AG08395 (cell line): ENCODE data around the gene ANXA11.
A peak's percentile ranks its signal among the peaks of the same experiment; 100 is the strongest.
"Not testable (repeated sequence)": the region's sequence is repeated elsewhere in the genome, so short reads cannot be mapped to it uniquely, and the experiment has no call there.

Source experiments
- DNase-seq: peaks from one replicate; pipeline ENCODE4 v3.0.0; 2012; ENCODE audit warnings: mixed read lengths, low spot score

Gene ANXA11

DNA sequence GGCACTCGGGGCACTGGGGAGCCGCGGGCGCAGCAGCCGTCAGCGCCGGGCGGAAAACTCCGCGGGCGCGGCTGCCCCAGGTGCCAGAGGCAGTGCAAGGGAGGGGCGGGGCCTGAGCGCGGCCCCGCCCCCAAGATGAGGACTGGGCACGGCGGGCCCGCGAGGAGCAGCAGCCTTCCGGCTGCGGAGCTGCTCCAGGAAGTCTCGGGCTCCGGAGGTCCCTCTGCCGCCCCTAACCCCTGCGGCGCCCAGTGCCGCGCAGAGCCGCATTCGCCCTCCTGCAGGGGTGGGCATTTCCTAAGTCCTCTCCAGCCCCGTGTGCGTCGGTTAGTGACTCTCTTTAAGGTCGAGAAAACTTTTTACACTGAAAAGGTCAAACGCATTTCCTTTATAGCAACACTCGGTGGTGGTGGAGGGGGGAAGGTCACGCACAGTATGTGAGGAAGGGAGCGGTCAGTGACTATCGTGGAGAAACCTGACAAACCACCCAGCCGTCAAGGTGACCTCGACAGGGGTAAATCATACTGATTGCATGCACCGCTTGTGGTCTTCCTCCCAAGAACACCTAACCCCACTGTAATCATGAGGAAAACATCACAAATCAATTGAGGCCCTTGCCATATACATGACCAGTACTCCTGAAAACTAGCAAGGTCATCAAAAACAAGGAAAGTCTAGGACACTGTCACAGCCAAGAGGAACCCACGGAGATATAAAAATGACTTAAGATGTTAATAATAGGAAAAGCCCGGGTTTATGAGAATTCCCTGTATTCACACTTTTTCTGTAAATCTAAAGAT is at the start of gene ANXA11:
ANXA11 (minus strand) TSS at position 61 of the 800 bp plus-strand sequence. CDS start 32,676 bp downstream, outside the sequence.
- DNase-seq, result peak; percentile 85

DNA sequence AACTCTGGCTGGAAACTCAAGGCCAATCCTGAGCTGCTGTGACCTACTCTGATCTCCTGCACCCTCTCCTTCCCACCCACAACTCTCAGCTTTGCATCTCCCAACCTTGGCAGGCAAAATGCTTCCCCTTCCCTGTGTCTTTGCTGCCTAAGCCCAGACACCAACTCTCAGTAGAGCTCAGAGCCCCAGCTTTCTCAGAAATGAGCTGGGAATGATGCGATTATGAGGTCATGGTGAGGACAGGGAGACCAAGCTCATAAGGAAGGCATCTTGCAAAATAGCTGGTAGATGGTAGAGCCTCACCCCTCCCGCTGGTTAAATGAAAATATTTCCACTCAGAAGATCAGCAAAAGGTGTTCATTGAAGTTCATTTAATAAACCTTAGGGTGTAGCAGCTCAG is 49.4 kb upstream of the ANXA11 start:
- not testable (repeated sequence) for DNase-seq

DNA sequence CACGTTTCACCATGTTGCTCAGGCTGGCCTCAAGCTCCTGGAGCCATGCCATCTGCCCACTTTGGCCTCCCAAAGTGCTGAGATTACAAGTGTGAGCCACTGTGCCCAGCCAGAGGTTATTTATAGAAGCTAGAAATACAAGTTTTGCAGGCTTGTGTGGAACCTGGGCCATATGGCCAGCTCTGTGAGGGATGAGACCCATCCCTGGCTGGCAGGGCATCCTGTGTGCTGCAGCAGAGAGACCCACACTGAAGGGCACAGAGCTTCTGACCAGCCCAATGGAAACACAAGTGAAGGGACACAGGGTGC is 48.6 kb upstream of the ANXA11 start:
- not testable (repeated sequence) for DNase-seq

DNA sequence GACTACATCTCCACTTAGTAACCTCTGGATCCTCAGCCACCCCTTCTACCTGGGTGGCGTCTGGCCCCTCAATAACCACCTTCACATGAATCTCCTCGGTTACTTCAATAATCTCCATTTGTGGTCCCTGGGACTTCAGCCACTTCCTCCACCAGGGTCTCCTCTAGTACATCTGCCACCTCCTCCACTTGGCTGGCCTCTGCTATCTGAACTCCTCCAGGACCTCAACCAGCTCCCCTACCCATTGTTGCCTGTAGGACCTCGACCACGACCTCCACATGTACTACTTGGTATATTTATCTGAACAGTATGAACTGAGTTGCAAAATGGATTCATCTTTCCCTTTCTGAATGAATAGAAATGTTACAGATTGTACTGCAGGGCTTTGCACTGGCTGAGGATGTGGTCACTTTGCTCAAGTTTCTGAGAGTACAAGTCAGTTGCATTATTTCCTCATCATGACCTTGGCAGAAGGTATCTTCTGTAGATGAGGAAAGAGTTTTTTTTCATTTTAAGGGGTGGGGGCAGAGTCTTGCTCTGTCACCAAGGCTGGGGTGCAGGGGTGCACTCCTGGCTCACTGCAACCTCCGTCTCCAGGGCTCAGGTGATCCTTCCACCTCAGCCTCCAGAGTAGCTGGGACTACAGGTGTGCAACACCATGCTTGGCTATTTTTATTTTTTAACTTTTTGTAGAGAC is 48.1 kb upstream of the ANXA11 start:
- no peak for DNase-seq

DNA sequence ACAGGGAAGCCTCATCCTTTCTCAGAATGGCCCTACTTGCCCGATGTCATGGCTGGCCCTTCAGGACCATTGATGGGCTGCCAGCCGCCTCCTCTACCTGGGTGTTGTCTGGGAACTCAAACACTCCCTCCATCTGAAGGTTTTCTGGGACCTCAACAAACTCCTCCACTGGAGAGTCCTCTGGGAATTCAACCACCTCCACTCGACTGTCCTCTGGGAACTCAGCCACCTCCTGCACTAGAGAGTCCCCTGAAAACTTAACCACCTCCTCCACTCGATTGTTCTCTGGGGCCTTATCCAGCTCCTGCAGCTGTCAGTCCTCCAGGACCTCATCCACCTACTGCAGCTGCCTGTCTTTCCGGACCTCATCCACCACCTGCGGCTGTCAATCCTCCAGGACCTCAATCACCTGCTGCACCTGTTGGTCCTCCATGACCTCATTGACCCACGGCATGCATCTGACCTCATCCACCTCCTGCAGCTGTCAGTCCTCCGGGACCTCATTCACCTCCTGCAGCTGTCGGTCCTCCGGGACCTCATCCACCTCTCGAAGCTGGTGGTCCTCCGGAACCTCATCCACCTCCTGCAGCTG is 47.1 kb upstream of the ANXA11 start:
- no peak for DNase-seq

DNA sequence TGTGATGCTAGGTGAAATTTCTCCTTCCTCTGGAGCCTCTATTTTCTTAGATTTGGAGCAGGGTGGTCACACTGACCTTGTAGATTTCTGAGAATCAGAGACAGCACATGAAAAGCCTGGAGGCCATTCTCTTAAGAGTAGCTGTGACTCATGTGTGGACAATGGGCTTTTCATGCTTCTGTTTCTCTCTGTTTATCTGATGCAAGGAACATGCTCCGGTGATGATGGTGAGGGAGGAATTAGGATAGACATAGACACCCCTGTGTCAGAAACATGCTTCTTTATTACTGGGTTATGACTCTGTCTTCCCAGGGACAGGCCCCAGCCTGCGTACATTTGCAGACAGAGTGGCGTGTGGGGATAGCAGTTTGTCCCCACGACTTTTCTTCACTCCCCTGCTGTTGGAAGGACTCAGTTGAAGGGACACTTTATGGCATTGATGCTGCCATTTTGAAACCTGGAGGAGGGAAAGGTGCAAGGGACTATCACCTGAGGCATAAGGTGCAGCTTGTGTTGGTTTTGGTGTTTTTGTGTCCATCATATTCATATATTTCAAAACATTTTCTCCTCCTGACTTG is 46.5 kb upstream of the ANXA11 start:
- not testable (repeated sequence) for DNase-seq

DNA sequence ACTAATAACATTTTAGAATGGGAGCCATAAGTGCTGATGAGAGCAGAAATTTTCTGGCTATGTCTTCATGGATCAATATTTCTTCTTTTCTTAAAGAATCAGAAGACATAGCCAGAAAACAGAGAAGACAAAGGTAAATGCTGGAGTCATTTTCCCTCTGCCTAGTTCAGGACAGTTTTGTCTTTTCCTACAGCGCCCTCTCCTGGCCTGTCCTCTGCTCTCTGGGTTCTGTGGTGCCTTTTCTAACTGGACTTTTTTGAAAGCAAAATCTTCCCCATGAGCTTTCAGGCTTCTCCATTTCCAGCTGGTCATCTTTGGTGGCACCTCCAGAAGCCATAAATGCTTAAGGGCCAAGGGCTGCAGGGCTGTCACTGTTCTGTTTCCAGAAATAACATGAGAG is 45.1 kb upstream of the ANXA11 start:
- not testable (repeated sequence) for DNase-seq

DNA sequence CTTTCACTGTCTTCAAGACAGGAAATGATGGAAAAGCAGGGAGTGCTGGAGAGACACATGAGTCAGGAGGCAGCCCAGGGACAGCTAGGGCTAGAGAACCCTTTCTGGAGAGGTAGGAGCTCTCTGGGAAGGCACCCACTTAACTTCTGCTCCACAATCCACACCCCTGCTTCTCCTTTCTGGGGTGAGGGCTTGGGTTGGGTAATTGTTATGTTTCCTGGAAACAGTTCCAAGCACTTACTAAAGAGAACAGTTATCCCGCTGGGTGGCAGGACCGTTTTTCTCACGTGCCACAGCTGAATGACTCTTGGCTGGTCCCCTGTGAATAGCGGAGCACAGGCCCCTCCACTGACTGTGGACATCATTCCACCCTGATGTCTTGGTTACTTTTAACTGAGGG is 44.6 kb upstream of the ANXA11 start:
- DNase-seq, result not testable (repeated sequence)

DNA sequence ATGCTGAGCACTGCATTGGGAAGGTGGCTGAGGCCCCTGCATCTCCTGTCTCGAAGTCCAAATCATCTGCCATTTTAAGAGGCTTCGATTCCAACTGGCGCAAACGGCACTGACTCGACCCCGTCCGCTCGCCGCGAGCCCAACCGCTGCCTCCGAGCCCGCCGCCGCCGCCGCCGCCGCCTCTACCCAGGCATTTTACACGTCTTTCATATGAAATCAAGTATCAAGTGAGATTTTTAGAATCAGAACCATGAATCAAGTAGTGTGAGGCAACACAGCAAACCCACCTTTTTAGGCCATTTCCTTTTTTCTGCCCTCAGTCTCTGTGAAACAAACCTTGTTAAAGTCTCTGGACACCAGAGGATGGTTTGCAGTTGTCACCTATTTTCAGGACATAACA is 42.3 kb upstream of the ANXA11 start:
- not testable (repeated sequence) for DNase-seq

DNA sequence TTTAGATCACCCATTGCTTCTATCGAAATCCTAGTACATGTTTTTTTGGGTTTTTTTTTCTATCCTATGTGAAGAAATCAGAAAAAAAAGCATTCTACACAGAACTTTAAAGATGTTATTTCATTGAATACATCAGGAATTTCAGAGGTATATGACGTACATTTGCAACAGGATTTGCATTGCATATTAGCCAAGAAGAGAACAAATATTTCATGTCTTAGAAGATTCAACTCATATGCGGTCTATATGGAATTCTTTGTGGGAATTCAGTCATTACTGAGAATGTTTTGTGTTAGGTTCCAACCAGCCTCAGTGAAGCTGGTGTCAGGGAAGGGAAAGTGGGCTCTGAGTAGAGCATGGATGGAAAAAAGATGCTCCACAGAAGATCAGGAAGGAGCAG is 39.0 kb upstream of the ANXA11 start:
- not testable (repeated sequence) for DNase-seq

DNA sequence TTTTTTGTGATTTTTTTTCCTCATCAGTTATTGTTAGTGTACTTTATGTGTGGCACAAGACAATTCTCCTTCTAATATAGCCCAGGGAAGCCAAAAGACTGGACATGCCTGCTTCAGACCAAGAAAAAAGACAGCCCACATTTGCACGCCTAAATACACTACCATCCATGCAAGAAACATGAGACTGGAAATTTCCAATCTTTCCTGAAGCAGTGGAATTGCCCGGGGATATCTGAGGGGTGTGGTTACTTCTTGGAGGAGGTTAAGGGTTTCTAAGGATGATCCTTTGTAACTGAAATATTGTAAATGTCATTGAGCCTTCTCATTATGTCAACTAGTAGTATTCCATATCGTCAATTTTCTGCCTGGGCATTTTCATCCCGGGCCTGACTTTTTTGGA is 37.0 kb upstream of the ANXA11 start:
- not testable (repeated sequence) for DNase-seq

DNA sequence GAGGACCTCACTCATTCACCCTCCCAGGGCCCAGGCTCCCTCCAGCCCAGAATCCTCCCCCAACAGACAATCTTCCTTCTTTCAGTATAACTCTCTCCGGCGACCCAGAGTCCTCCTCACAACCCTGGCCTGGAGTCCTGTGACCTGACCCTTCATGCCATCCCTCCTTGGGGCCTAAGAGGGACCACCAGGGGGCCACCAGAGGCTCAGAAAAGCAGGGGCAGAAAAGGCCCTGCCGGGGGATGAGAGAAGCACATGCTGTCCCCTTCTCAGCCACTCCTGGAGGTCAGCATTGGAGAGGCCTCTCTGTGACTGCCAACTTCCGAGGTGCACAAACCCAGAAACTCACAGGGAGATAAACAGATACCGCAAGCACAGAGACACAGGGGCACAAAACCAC is 31.1 kb upstream of the ANXA11 start:
- DNase-seq, result not testable (repeated sequence)

DNA sequence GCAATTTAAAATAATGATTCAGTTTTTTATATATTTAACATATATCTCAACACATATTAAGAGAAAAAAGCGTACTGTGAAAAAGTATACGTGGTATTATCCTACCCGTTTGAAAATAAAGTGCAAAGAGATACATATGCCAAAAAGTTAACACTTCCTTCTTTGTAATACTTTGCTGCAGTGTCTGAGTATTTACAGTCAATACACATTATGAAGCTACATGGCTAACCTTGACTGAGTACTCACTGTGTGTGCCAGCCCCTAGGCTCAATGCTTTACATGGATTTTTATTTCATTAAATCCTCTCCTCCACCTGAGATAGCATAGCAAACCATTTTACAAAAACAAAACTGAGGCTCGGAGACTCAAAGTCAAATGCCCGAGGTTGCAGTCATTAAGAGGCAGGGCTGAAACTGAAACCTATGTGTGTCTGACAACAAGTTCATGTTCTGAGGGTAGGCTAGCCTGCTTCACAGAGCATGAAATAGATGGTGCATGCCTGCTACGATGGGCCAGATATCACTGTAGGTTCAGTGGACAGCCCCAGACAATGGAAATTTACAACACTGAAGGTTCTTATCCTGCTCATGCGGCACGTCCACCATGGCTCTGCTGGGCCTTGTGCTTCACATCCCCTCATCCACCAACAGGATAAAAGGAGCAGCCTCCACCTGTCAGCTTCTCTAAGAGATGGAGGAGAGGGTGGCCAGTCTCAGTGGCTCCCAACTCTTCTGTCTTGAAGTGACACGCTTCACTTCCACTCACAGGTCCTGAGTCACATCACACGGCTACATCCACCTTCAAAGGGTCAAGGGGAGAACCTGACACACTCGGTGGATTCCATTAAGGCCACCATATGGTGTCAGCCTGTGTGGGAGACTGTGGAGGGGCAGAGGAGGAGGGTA is 29.2 kb upstream of the ANXA11 start:
- not testable (repeated sequence) for DNase-seq

DNA sequence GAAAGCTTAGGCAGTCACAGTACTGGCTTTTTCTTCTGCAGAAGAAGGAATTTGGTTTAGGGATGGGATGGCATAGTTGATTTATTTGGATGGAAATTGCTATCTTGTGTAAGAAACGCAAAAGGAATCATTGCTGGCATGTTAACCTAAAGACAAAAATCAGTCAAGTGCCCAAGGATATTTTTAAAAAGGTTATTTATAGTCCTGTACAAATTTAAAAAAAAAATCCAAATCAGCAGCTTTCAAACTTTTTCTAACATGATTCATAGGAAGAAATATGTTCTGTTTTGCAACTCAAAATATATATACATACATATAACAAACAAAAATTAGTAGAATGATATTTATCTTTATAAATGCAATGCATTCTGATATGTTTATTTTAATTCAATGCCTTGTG is 28.5 kb upstream of the ANXA11 start:
- DNase-seq, result not testable (repeated sequence)

DNA sequence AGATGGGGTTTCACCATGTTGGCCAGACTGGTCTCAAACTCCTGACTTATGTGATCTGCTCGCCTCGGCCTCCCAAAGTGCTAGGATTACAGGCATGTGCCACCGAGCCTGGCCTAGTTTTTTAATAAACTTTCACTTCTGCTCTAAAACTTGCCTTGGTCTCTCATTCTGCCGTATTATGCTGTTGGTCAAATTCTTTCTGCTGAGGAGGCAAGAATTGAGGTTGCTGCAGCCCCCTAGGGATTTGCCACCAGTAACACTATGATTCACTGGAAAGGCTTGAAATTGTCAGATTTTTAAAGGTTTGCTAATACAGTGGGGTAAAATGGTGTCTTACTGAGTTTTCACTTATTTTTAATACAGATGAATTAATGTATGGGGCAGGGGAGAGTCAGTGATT is 21.4 kb upstream of the ANXA11 start:
- not testable (repeated sequence) for DNase-seq

DNA sequence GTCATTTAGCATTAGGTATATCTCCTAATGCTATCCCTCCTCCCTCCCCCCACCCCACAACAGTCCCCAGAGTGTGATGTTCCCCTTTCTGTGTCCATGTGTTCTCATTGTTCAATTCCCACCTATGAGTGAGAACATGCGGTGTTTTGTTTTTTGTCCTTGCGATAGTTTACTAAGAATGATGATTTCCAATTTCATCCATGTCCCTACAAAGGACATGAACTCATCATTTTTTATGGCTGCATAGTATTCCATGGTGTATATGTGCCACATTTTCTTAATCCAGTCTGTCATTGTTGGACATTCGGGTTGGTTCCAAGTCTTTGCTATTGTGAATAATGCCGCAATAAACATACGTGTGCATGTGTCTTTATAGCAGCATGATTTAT is 17.7 kb upstream of the ANXA11 start:
- DNase-seq, result not testable (repeated sequence)

DNA sequence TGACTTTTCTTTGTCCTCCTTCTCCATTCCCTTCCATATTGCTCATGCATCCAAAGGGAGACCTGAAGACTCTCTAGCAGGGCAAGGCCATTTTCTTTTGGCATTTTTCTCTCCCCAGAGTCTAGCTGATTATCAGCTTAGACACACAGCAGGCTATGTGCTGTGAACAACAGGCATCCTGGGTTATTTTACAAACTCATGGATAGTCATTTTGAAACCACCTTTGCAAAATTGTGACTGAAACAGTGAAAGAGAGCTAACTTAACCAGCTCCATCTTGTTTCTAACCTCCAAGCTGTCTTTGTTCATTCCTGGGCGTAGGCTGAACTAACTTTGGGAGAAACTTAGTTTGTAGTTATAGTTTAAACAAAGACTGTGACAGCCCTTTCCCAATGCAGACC is 13.5 kb upstream of the ANXA11 start:
- not testable (repeated sequence) for DNase-seq

DNA sequence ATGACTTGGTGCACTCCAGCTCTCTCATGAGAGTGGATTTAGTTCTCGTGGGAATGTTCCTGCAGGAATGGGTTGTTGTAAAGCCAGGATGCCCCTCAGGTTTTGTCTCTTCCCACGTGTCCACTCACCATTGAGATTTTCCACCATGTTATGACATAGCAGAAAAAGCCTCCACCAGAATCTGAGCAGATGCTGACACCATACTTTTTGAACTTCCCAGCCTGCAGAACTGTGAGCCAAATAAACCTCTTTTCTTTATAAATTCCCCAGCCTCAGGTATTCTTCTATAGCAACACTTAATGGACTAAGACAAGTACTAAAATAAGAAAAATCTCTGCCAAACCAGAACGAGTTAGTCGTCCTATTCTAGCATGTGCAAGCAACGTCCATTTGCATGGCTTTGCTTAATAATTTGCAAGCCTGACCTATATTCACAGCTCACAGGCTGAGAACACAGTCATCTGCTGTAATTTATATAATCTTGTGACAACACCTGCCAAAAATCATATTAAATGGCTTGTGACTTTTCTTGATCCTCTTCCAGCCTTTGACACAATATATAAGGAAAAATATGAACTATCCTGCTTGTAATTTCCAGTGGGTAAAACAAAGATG is 9.1 kb upstream of the ANXA11 start:
- not testable (repeated sequence) for DNase-seq

DNA sequence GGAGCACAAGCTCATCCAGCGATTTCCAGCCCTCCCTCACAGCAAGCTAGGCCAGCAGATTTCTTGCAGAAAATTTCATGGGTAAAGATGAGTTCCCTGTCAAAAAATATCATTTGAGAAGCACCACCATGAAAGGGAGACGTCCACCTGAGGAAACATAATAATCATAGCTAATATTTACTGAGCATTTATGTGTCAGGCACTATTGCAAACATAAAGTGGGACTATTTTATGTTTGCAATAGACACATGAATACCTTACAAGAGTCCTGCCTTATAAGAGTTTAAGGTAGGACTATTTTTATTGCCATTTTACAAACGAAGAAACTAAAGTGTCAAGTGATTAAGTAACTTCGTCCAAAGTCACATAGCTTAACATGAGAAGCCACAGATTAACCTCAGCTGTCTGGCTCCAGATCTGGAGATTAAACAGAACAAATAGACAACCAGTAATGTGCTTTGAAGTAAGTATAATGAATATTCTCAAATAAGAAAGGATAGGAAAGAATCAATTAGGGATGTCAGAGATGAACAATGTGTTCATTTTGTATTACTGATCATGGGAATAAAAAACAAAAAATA is 7.3 kb upstream of the ANXA11 start:
- not testable (repeated sequence) for DNase-seq

DNA sequence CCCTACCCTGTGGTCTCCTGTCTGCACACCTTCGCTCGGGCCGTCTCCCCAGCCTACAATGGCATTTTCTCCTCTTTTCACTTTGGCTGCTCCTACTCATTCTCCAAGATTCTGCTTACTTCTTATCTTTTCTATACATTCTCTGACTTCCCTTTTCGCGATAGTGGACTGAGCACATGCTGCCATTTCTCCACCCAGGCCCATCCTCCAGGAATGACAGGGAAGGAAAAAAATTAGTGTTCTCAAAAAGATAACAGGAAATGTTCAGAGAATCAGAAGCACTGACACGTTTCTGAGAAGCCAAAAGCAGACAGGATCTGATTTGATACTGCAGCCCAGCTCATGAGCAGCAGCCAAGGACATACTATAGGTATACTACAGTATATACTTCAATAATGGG is 6.4 kb upstream of the ANXA11 start:
- no peak for DNase-seq

DNA sequence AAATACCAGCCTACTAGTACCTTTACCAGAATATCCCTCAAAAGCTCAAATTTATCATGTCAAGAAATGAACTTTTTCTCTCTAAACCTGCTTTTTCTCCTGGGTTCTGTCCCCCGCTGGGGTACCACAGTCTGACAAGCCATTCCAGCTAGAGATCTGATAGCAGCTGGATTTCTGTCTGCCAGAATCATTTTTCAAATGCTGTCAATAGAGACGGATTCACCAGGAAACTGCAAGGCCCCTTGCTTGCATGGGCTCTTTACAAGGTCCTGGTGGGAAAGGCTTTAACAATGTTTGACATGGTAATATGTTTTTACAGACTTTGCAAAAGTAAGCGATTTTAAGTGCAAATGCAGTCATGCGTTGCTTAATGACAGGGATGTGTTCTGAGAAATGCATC is 4.9 kb upstream of the ANXA11 start:
- no peak for DNase-seq
